Measurements from ENCODE around the gene HOXD8. TPM values are rescaled to one million over a fixed set of nuclear protein-coding genes. Genes with fewer than 3 reads are reported as not detected.

HOXD8 gene
- total RNA-seq, 2 experiments from 2014 or later: not detected

GRCh38 chr2:176147210-176147799 lies 17.8 kb downstream of the HOXD8 start:
- H3K4me3 Mint-ChIP-seq: no peak overlapping the region
- H3K36me3 Mint-ChIP-seq (ENCODE audit: low read depth): no peaks in the 10 kb centered on the region
- ChIA-PET POLR2A (no interaction called here), CTCF (no interaction called here)
- H3K9me3 Mint-ChIP-seq: peaks cover 3% of the 10 kb centered on the region
- peaks cover 87% of the 10 kb centered on the region for H3K27me3 Mint-ChIP-seq
- no peak for DNase-seq
- no peak overlapping the region for H3K27ac Mint-ChIP-seq
- no peaks in the 10 kb centered on the region for H3K4me1 Mint-ChIP-seq

GRCh38 chr2:176147800-176148496 lies 18.4 kb downstream of the HOXD8 start:
- no peak for DNase-seq
- Mint-ChIP-seq H3K4me3 (no peak overlapping the region), H3K27ac (no peak overlapping the region), H3K27me3 (peaks cover 90% of the 10 kb centered on the region), H3K36me3 (ENCODE audit: low read depth) (no peaks in the 10 kb centered on the region), H3K9me3 (peaks cover 3% of the 10 kb centered on the region), H3K4me1 (no peaks in the 10 kb centered on the region)
- ChIA-PET CTCF (interaction anchor here (0.5 to 0.7 kb wide), 2 partner anchors 9 to 29 kb away, joined by 3 read pairs; no protein-coding TSS in a partner anchor), POLR2A (no interaction called here)

- H3K27me3 Mint-ChIP-seq: peaks cover 92% of the 10 kb centered on the region
- ChIA-PET POLR2A (no interaction called here), CTCF (interaction anchor here (0.7 kb wide), 1 partner anchor 10 kb away, joined by 3 read pairs; no protein-coding TSS in a partner anchor)
Observed at GRCh38 chr2:176148751-176149421, 19.4 kb downstream of the HOXD8 start.

GRCh38 chr2:176149481-176149938 lies 20.0 kb downstream of the HOXD8 start:
- H3K4me3 Mint-ChIP-seq: no peak overlapping the region
- H3K27ac Mint-ChIP-seq: no peak overlapping the region
- H3K36me3 Mint-ChIP-seq (ENCODE audit: low read depth): no peaks in the 10 kb centered on the region
- ChIA-PET POLR2A (no interaction called here), CTCF (no interaction called here)
- H3K4me1 Mint-ChIP-seq: no peaks in the 10 kb centered on the region
- H3K27me3 Mint-ChIP-seq: peaks cover 93% of the 10 kb centered on the region
- peaks cover 3% of the 10 kb centered on the region for H3K9me3 Mint-ChIP-seq
- DNase-seq: no peak

More at GRCh38 chr2:176148751-176149421, 19.4 kb downstream of the HOXD8 start:
- Mint-ChIP-seq H3K4me3 (no peak overlapping the region), H3K9me3 (peaks cover 3% of the 10 kb centered on the region), H3K36me3 (ENCODE audit: low read depth) (no peaks in the 10 kb centered on the region), H3K27ac (no peak overlapping the region), H3K4me1 (no peaks in the 10 kb centered on the region)
- DNase-seq: no peak

- Mint-ChIP-seq H3K36me3 (ENCODE audit: low read depth) (no peaks in the 10 kb centered on the region), H3K4me3 (no peak overlapping the region), H3K27me3 (peaks cover 93% of the 10 kb centered on the region), H3K9me3 (peaks cover 3% of the 10 kb centered on the region), H3K27ac (no peak overlapping the region), H3K4me1 (no peaks in the 10 kb centered on the region)
- no peak for DNase-seq
- ChIA-PET POLR2A (no interaction called here), CTCF (interaction anchor here (0.7 to 1.4 kb wide), 6 partner anchors 9 to 1266 kb away, joined by 3 to 8 read pairs (median 4); no protein-coding TSS in a partner anchor)
Observed at GRCh38 chr2:176149939-176150583, 20.6 kb downstream of the HOXD8 start.

- Mint-ChIP-seq H3K36me3 (ENCODE audit: low read depth) (no peaks in the 10 kb centered on the region), H3K27ac (no peak overlapping the region), H3K27me3 (peaks cover 93% of the 10 kb centered on the region), H3K4me3 (no peak overlapping the region), H3K4me1 (no peaks in the 10 kb centered on the region), H3K9me3 (peaks cover 3% of the 10 kb centered on the region)
- ChIA-PET POLR2A (no interaction called here), CTCF (interaction anchor here (0.7 to 1.4 kb wide), 6 partner anchors 8 to 1266 kb away, joined by 3 to 8 read pairs (median 4); no protein-coding TSS in a partner anchor)
- no peak for DNase-seq
Observed at GRCh38 chr2:176150584-176151441, 21.3 kb downstream of the HOXD8 start.

- DNase-seq: no peak
- Mint-ChIP-seq H3K4me1 (no peaks in the 10 kb centered on the region), H3K27me3 (peaks cover 94% of the 10 kb centered on the region), H3K9me3 (peaks cover 3% of the 10 kb centered on the region), H3K27ac (no peak within 1 kb of the TSS), H3K36me3 (ENCODE audit: low read depth) (no peaks in the 10 kb centered on the region), H3K4me3 (no peak within 1 kb of the TSS)
- CTCF ChIA-PET: interaction anchor here (1.3 to 1.4 kb wide), 4 partner anchors 10 to 15 kb away, joined by 3 to 8 read pairs (median 4); no protein-coding TSS in a partner anchor
- POLR2A ChIA-PET: no interaction called here
Observed at GRCh38 chr2:176151442-176152287, 22.2 kb downstream of the HOXD8 start, which contains the start of gene HOXD4. HOXD4 (plus strand) TSS chr2:176151550; CDS start chr2:176151634, 84 bp downstream.

GRCh38 chr2:176152350-176153181 lies 23.1 kb downstream of the HOXD8 start:
- no peak for DNase-seq
- POLR2A ChIA-PET: no interaction called here
- CTCF ChIA-PET: interaction anchor here (1.3 kb wide), 1 partner anchor 15 kb away, joined by 3 read pairs; no protein-coding TSS in a partner anchor
- peaks cover 3% of the 10 kb centered on the region for H3K4me1 Mint-ChIP-seq
- peaks cover 90% of the 10 kb centered on the region for H3K27me3 Mint-ChIP-seq
- no peak overlapping the region for H3K27ac Mint-ChIP-seq
- peaks cover 2% of the 10 kb centered on the region for H3K36me3 Mint-ChIP-seq (ENCODE audit: low read depth)
- H3K4me3 Mint-ChIP-seq: no peak overlapping the region
- peaks cover 3% of the 10 kb centered on the region for H3K9me3 Mint-ChIP-seq

GRCh38 chr2:176154576-176155252 lies 25.2 kb downstream of the HOXD8 start:
- Mint-ChIP-seq H3K4me1 (peaks cover 6% of the 10 kb centered on the region), H3K27me3 (peaks cover 88% of the 10 kb centered on the region), H3K36me3 (ENCODE audit: low read depth) (peaks cover 2% of the 10 kb centered on the region), H3K27ac (no peak overlapping the region), H3K9me3 (peaks cover 3% of the 10 kb centered on the region), H3K4me3 (no peak overlapping the region)
- ChIA-PET CTCF (interaction anchor here (0.7 to 2.2 kb wide), 2 partner anchors 14 to 22 kb away, joined by 3 to 11 read pairs; no protein-coding TSS in a partner anchor), POLR2A (no interaction called here)
- no peak for DNase-seq

- POLR2A ChIA-PET: no interaction called here
Observed at GRCh38 chr2:176155356-176156044, 26.0 kb downstream of the HOXD8 start.

More at GRCh38 chr2:176155356-176156044, 26.0 kb downstream of the HOXD8 start:
- Mint-ChIP-seq H3K27me3 (peaks cover 86% of the 10 kb centered on the region), H3K9me3 (peaks cover under 1% of the 10 kb centered on the region), H3K36me3 (ENCODE audit: low read depth) (peaks cover 2% of the 10 kb centered on the region), H3K27ac (no peak overlapping the region), H3K4me1 (peaks cover 6% of the 10 kb centered on the region), H3K4me3 (no peak overlapping the region)
- DNase-seq: no peak
- CTCF ChIA-PET: interaction anchor here (0.9 to 2.2 kb wide), 4 partner anchors 15 to 38 kb away, joined by 3 to 11 read pairs (median 4); no protein-coding TSS in a partner anchor
